Gastrocnemius medialis (tissue), 4 donors: ENCODE results near the gene FBXL12. TPM values are rescaled to one million over a fixed set of nuclear protein-coding genes. Genes with fewer than 3 reads are reported as not detected.
"Not testable (repeated sequence)": the region's sequence is repeated elsewhere in the genome, so short reads cannot be mapped to it uniquely, and the experiment has no call there.

Source experiments
- ATAC-seq, 2 donors: fragments of 150-250 bp; one replicate each; pipeline ENCODE4 v1.9.1; 2016
- DNase-seq, 2 donors: peaks; one replicate each; pipeline ENCODE4 v3.0.0-alpha.2; 2019
- H3K27ac ChIP-seq, 4 donors: fragments of 200-600 bp; sonication (generic); 1 replicate in 1 of 4; 2 replicates in 3 of 4; pipeline ENCODE4 v1.5.1; 2016 to 2018; ENCODE audit warnings: mild to moderate bottlenecking in 2 of 4, moderate library complexity in 1 of 4
- H3K27me3 ChIP-seq, 3 donors: fragments of 200-600 bp; sonication (generic) in 2 of 3; 1 replicate in 1 of 3; 2 replicates in 2 of 3; pipeline versions ENCODE4 v1.5.1 to v1.6.0; 2016 to 2019; ENCODE audit warnings: mild to moderate bottlenecking in 1 of 3, moderate library complexity in 1 of 3
- H3K36me3 ChIP-seq, 2 donors: fragments of 200-600 bp; sonication (generic) in 1 of 2; one replicate each; pipeline ENCODE4 v1.5.1; 2017 to 2018
- H3K4me1 ChIP-seq, 2 donors: fragments of 200-600 bp; sonication (generic) in 1 of 2; one replicate each; pipeline ENCODE4 v1.5.1; 2016 to 2017; ENCODE audit warnings: mild to moderate bottlenecking in 2 of 2
- H3K4me3 ChIP-seq, 4 donors: fragments of 200-600 bp; sonication (generic) in 3 of 4; 1 replicate in 1 of 4; 2 replicates in 3 of 4; pipeline ENCODE4 v1.5.1; 2016 to 2019; ENCODE audit warnings: mild to moderate bottlenecking in 2 of 4
- H3K9me3 ChIP-seq, 3 donors: fragments of 200-600 bp; sonication (generic) in 2 of 3; 1 replicate in 1 of 3; 2 replicates in 2 of 3; pipeline ENCODE4 v1.5.1; 2016 to 2019
- CTCF ChIP-seq, 5 experiments: fragments of 450-650 bp in 3 of 5; fragments of 200-600 bp in 2 of 5; sonication (generic) in 2 of 5; IDR thresholded peaks in 4 of 5; conservative IDR thresholded peaks in 1 of 5; 1 replicate in 4 of 5; 2 replicates in 1 of 5; pipeline ENCODE4 v1.5.1; 2016 to 2019; ENCODE audit warnings: antibody characterized with exemption in 5 of 5, mild to moderate bottlenecking in 3 of 5, moderate library complexity in 3 of 5
- POLR2A ChIP-seq, 2 donors: fragments of 450-650 bp; IDR thresholded peaks; one replicate each; pipeline ENCODE4 v1.6.1; 2017; ENCODE audit warnings: antibody characterized with exemption in 2 of 2, mild to moderate bottlenecking in 2 of 2, moderate library complexity in 2 of 2
- in situ Hi-C, 4 donors: fragments of 200-750 bp; cut with MboI; loops; one replicate each; pipeline versions ENCODE4 v1.15.0 to v1.8.0; 2017; ENCODE audit warnings: low sequenced_read_pairs in 4 of 4
- intact Hi-C: fragments of 100-400 bp; cut with DNase I; formaldehyde crosslinking; loops from one replicate; pipeline ENCODE4 v1.15.1; 2023; ENCODE audit warnings: low total_unique reads
- total RNA-seq, 4 donors: library from RNA; depleted of rRNA; stranded (reverse); fragments of >200 nt; gene quantifications; one replicate each; pipeline versions ENCODE4 v1.1.0 to v1.2.3, GENCODE V29; 2016

FBXL12 gene
- total RNA-seq, 4 donors from 2014 or later: 7.6 to 28.4 (median 15.1) TPM

GRCh38 chr19:9792206-9793070 lies 26.4 kb downstream of the FBXL12 start:
- Histone ChIP-seq H3K27me3 (peaks cover 0 to 41% (median 41%) of the 10 kb centered on the region in 3 donors), H3K9me3 (no peaks in the 10 kb centered on the region), H3K27ac (peak overlapping the region; percentile 77 to 87 (median 85)), H3K36me3 (no peaks in the 10 kb centered on the region), H3K4me3 (peak overlapping the region; percentile 64 to 74 (median 66)), H3K4me1 (peaks cover 0 to 5% of the 10 kb centered on the region in 2 donors)
- ATAC-seq: peak; percentile 71 to 80
- peak; percentile 77 to 81 for DNase-seq
- intact Hi-C loops (loop anchor here (1.0 to 10.0 kb wide), 4 partner anchors 27 to 478 kb away; partner anchors contain the start of genes FBXL12, ZNF121 and ZNF266), in situ Hi-C loops (loop anchor here (5.0 to 25.0 kb wide), 8 partner anchors 168 to 955 kb away; partner anchors contain the start of genes ZNF559 (in 3 of the 4), ZNF699 (in 3 of the 4), ZNF561 (in 2 of the 4) and MBD3L1 (in 1 of the 4))
- no peak for TF ChIP-seq POLR2A (IDR thresholded peaks at IDR 0.05)
- no peak for TF ChIP-seq CTCF (IDR thresholded peaks at IDR 0.05 in 4 of 5, conservative IDR thresholded peaks at IDR 0.05 in 1 of 5)

- DNase-seq (peak; percentile 85), ATAC-seq (peak; percentile 61 to 72)
- peak overlapping the region; percentile 77 to 87 (median 85) for H3K27ac ChIP-seq
- H3K9me3 ChIP-seq: no peaks in the 10 kb centered on the region
- peak overlapping the region; percentile 64 to 74 (median 66) for H3K4me3 ChIP-seq
- no peaks in the 10 kb centered on the region for H3K36me3 ChIP-seq
- in situ Hi-C loops (loop anchor here (5.0 to 25.0 kb wide), 8 partner anchors 167 to 954 kb away; partner anchors contain the start of genes ZNF559 (in 3 of the 4), ZNF699 (in 3 of the 4), ZNF561 (in 2 of the 4) and MBD3L1 (in 1 of the 4)), intact Hi-C loops (loop anchor here (1.0 to 10.0 kb wide), 4 partner anchors 28 to 477 kb away; partner anchors contain the start of genes FBXL12, ZNF121 and ZNF266)
- H3K4me1 ChIP-seq: peaks cover 0 to 5% of the 10 kb centered on the region in 2 donors
- peaks cover 3 to 46% (median 46%) of the 10 kb centered on the region in 3 donors for H3K27me3 ChIP-seq
- TF ChIP-seq POLR2A (IDR thresholded peaks at IDR 0.05) (peak in 1 of 2 donors; percentile 24), CTCF (IDR thresholded peaks at IDR 0.05 in 4 of 5, conservative IDR thresholded peaks at IDR 0.05 in 1 of 5) (no peak)
Observed at GRCh38 chr19:9791552-9792205, 27.2 kb downstream of the FBXL12 start.

- Histone ChIP-seq H3K4me3 (peak overlapping the region in 2 of 4 donors; percentile 48 to 64), H3K27ac (peak overlapping the region; percentile 64 to 77 (median 73)), H3K27me3 (peaks cover 5 to 53% (median 52%) of the 10 kb centered on the region in 3 donors)
- intact Hi-C loops (loop anchor here (5.0 to 10.0 kb wide), 3 partner anchors 209 to 476 kb away; partner anchors contain the start of genes ZNF121 and ZNF266), in situ Hi-C loops (loop anchor here (5.0 to 25.0 kb wide), 8 partner anchors 166 to 954 kb away; partner anchors contain the start of genes ZNF559 (in 3 of the 4), ZNF699 (in 3 of the 4), ZNF561 (in 2 of the 4) and MBD3L1 (in 1 of the 4))
- DNase-seq, H3K9me3 ChIP-seq, H3K4me1 ChIP-seq, ATAC-seq, H3K36me3 ChIP-seq: not testable (repeated sequence)
Observed at GRCh38 chr19:9791073-9791367, 27.9 kb downstream of the FBXL12 start.

- ATAC-seq, DNase-seq, H3K9me3 ChIP-seq, intact Hi-C loops, H3K36me3 ChIP-seq, H3K4me1 ChIP-seq, H3K27ac ChIP-seq, H3K4me3 ChIP-seq: not testable (repeated sequence)
- in situ Hi-C loops: loop anchor here (25.0 kb wide), 3 partner anchors 477 to 952 kb away; partner anchors contain the start of genes ZNF559 (in 3 of the 4), ZNF699 (in 3 of the 4), MBD3L1 (in 1 of the 4) and OR7D4 (in 1 of the 4)
- H3K27me3 ChIP-seq: peaks cover 8 to 59% (median 57%) of the 10 kb centered on the region in 3 donors
Observed at GRCh38 chr19:9789579-9789978, 29.3 kb downstream of the FBXL12 start.

GRCh38 chr19:9789066-9789465 lies 29.8 kb downstream of the FBXL12 start:
- ATAC-seq (no peak), DNase-seq (no peak)
- Histone ChIP-seq H3K27ac (no peak overlapping the region), H3K36me3 (no peaks in the 10 kb centered on the region), H3K4me1 (peaks cover 0 to 5% of the 10 kb centered on the region in 2 donors), H3K4me3 (no peak overlapping the region), H3K9me3 (no peaks in the 10 kb centered on the region), H3K27me3 (peaks cover 8 to 59% (median 57%) of the 10 kb centered on the region in 3 donors)
- TF ChIP-seq CTCF (IDR thresholded peaks at IDR 0.05 in 4 of 5, conservative IDR thresholded peaks at IDR 0.05 in 1 of 5) (no peak), POLR2A (IDR thresholded peaks at IDR 0.05) (no peak)
- in situ Hi-C loops: loop anchor here (25.0 kb wide), 3 partner anchors 477 to 952 kb away; partner anchors contain the start of genes ZNF559 (in 3 of the 4), ZNF699 (in 3 of the 4), MBD3L1 (in 1 of the 4) and OR7D4 (in 1 of the 4)
- intact Hi-C loops: no loop called here

- DNase-seq, ATAC-seq, H3K36me3 ChIP-seq, H3K4me3 ChIP-seq, H3K9me3 ChIP-seq, H3K4me1 ChIP-seq, intact Hi-C loops, H3K27ac ChIP-seq: not testable (repeated sequence)
- in situ Hi-C loops: loop anchor here (25.0 kb wide), 3 partner anchors 476 to 951 kb away; partner anchors contain the start of genes ZNF559 (in 3 of the 4), ZNF699 (in 3 of the 4), MBD3L1 (in 1 of the 4) and OR7D4 (in 1 of the 4)
- H3K27me3 ChIP-seq: peaks cover 8 to 59% (median 57%) of the 10 kb centered on the region in 3 donors
Observed at GRCh38 chr19:9788604-9789003, 30.3 kb downstream of the FBXL12 start.
